Liver (tissue), 3 donors: ENCODE data around the gene HOXB8.

Experiments used
- CTCF ChIP-seq: fragments of 150-350 bp; IDR thresholded peaks from 2 replicates; pipeline ENCODE4 v1.5.1; 2017; ENCODE audit warnings: improper control_type of control experiment, low read depth, low read length; ENCODE audit not compliant: missing input control
- FOXA1 ChIP-seq: IDR thresholded peaks from 2 replicates; pipeline ENCODE4 v1.6.1; 2016; ENCODE audit warnings: antibody characterized with exemption
- MAX ChIP-seq: IDR thresholded peaks from 2 replicates; pipeline ENCODE4 v1.6.1; 2016; ENCODE audit warnings: antibody characterized with exemption
- RAD21 ChIP-seq, 2 donors: IDR thresholded peaks; 2 replicates each; pipeline ENCODE4 v1.6.1; 2016; ENCODE audit warnings: antibody characterized with exemption in 2 of 2, mild to moderate bottlenecking in 2 of 2
- REST ChIP-seq: IDR thresholded peaks from 2 replicates; pipeline ENCODE4 v1.6.1; 2016; ENCODE audit warnings: antibody characterized with exemption, mild to moderate bottlenecking
- SP1 ChIP-seq: IDR thresholded peaks from 2 replicates; pipeline ENCODE4 v1.6.1; 2018; ENCODE audit warnings: antibody characterized with exemption, mild to moderate bottlenecking
- TAF1 ChIP-seq: conservative IDR thresholded peaks from 2 replicates; pipeline ENCODE4 v1.6.1; 2016; ENCODE audit warnings: antibody characterized with exemption, mild to moderate bottlenecking
- donor health status: healthy.
- donor health status: healthy.

- TF ChIP-seq CTCF (no peak), SP1 (no peak), TAF1 (no peak), FOXA1 (no peak), REST (no peak), RAD21 (IDR thresholded peaks at IDR 0.05) (no peak), MAX (no peak)
Measured at GRCh38 chr17:48605991-48606891, 8.9 kb downstream of the HOXB8 start.
